ENCODE results near the gene HSPA1A.
A peak's percentile ranks its signal among the peaks of the same experiment; 100 is the strongest.
"Not testable (repeated sequence)": the region's sequence is repeated elsewhere in the genome, so short reads cannot be mapped to it uniquely, and the experiment has no call there.

The HSPA1A gene

DNA sequence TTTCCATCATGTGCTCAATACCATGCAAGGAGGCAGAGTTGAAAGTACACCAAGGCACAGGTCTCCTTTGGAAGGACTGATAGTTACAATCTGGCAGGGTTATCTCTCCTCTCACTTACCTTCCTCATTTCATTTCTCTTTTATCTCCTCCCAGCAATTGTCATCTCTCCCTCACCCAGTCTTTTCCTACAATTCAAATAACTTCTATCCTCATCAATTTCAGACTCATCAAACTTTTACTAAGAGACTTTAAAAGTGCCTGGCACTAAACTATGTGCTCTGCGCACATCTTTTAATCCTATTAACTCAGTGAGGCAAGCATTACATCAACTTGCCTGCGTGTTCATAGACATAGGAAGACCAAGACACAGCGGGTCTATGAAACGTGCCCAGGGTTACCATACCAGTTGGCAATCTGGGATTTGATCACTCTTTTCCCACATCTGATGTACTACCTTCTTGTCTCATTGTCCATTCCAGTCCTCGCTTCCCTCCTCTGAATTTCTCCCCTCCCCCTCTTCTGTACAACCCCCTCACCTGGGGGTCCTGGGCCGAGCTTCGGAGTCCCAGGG, 21.0 kb upstream of the HSPA1A start:
- peaks cover 46% of the 10 kb centered on the region for H3K4me1 Mint-ChIP-seq (ENCODE audit: low read depth)
- H3K27ac Mint-ChIP-seq = peak overlapping the region; percentile 91
- H3K4me3 Mint-ChIP-seq = peak overlapping the region; percentile 88
- H3K36me3 Mint-ChIP-seq = peaks cover 13% of the 10 kb centered on the region
- H3K9me3 Mint-ChIP-seq (ENCODE audit: low read depth) = no peaks in the 10 kb centered on the region
- H3K27me3 Mint-ChIP-seq = no peaks in the 10 kb centered on the region

DNA sequence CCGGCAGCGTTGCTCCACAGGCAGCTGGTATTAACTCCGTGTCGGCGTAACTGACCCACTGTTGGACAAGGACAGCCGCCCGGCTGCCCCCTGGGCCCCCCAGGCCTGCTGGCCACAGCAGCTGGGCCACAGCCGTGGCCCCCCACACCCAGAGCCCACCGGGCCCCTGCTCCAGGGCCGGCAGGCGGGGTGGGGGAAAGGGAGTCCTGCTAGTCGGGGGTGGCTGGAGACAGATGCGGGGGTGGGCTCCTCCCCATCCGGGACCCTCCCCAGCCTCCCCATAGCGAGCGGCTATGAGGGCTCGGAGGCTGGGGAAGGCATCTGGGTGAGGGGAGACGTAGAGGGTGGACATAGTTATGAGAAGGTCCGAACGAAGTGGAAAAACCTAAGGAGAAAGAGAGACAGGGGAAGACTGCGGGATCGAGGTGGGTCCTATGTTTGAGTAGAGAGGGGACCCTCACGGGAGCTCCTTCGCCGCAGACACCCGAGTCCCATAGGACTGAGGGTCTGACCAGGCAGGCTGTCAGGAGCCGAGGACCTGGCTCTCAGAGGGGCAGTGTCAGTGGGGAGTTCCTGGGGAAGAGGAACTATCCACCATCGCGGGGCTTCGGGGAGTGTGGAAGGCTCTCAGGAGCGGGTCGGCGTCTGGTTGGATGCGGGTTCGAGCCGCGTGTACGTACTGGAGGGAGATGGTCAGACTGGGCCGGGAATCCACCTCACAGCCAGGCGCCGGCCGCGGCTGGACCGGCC, 20.3 kb upstream of the HSPA1A start:
- peaks cover 12% of the 10 kb centered on the region for H3K36me3 Mint-ChIP-seq
- H3K27me3 Mint-ChIP-seq = no peaks in the 10 kb centered on the region
- H3K9me3 Mint-ChIP-seq (ENCODE audit: low read depth) = no peaks in the 10 kb centered on the region
- peak overlapping the region; percentile 88 for H3K4me3 Mint-ChIP-seq
- H3K4me1 Mint-ChIP-seq (ENCODE audit: low read depth) = peaks cover 46% of the 10 kb centered on the region
- peak overlapping the region; percentile 99 for H3K27ac Mint-ChIP-seq

DNA sequence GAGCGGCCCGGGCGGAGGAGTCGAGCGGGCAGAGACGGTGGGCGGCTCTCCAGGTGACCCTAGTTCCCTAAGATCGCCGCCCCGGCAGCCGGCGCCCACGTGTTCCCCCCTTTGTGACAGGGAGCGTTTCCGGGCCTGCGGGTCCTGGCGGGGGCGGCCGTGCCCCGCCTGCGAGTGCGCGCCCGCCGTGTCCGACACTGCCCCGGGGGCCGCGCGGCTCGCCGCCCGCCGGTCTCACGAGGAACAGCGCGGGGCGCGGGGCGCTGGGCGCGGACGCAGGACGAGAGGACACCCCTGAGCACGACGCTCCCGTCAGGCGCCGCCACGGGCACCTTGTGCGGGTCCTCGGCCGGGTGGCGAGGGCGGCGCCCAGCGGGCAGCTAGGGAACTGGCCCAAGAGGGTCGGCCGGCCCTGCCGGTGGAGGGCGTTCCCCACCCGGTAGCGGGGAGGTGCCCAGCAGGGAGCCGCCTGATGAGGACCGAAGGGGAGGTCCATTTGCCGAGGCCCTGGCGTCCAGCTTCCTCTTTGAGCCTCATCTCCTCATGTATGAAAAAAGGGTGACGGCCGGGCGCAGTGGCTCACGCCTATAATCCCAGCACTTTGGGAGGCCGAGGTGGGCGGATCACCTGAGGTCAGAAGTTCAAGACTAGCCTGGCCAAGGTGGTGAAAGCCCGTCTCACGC, 19.6 kb upstream of the HSPA1A start, which contains the start of gene VARS1:
Gene VARS1, minus strand, starts transcription at position 137 of the 683 bp plus-strand sequence. CDS start 535 bp downstream, outside the sequence.
- peak within 1 kb of the TSS; percentile 99 for H3K27ac Mint-ChIP-seq
- H3K4me1 Mint-ChIP-seq (ENCODE audit: low read depth) = peaks cover 43% of the 10 kb centered on the region
- H3K4me3 Mint-ChIP-seq = peak within 1 kb of the TSS; percentile 88
- peaks cover 9% of the 10 kb centered on the region for H3K36me3 Mint-ChIP-seq
- no peaks in the 10 kb centered on the region for H3K9me3 Mint-ChIP-seq (ENCODE audit: low read depth)
- H3K27me3 Mint-ChIP-seq = no peaks in the 10 kb centered on the region

DNA sequence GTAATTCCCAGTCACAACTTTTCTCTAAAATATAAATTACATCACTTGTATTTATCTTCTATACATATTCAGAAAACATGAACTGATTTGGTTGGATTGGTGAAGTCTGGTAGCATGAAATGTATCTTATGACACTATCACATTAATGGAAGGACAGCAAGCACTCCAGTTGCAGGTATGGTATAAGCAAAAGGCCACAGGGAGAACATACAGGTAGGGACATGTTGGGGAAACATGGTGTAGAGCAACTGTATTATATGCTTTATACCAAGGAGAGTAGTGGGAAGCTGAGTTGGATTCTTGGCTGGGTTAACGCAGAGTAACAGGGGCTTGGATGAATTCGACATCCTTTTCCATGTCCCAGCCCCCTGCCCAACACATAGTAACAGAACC, 18.4 kb upstream of the HSPA1A start:
- Mint-ChIP-seq H3K4me1 (ENCODE audit: low read depth) (peaks cover 42% of the 10 kb centered on the region), H3K27ac (peak overlapping the region; percentile 75), H3K4me3 (peak overlapping the region; percentile 72), H3K27me3 (no peaks in the 10 kb centered on the region), H3K36me3 (peaks cover 6% of the 10 kb centered on the region), H3K9me3 (ENCODE audit: low read depth) (no peaks in the 10 kb centered on the region)

DNA sequence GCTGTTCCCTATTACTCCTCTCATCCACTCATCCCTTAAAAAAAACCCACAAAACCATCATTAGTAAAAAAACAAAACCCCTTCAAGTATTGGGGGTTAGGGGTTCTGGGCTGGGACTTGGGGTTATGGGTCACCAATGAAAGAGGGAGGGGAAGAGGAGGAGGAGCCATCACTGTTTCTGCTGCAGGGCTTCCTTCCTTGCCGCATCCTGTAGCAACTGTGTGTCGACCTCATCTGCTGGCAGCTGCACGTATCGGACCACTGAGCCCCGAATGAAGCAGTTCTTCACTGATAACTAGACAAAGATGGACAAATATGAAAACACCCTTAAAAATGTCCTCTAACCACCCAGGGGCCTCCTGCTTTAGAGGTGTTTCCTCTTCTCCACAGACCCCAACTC, 17.8 kb upstream of the HSPA1A start:
- Mint-ChIP-seq H3K36me3 (peaks cover 6% of the 10 kb centered on the region), H3K9me3 (ENCODE audit: low read depth) (no peaks in the 10 kb centered on the region), H3K27ac (peak overlapping the region; percentile 83), H3K4me1 (ENCODE audit: low read depth) (peaks cover 37% of the 10 kb centered on the region), H3K27me3 (no peaks in the 10 kb centered on the region), H3K4me3 (peak overlapping the region; percentile 59)

DNA sequence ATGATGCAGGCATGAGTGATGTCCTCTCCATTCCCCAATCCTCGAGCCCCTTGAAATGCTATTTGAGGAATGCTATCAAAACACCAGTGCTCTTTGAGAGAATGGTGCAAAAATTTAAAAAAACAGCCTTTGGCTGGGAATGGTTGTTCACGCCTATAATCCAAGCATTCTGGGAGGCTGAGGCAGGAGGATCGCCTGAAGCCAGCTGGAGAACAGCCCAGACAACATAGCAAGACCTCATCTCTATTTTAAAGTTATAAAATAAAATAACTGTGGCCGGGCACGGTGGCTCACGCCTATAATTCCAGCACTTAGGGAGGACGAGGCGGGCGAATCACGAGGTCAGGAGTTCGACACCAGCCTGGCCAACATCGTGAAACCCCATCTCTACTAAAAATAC, 15.6 kb upstream of the HSPA1A start:
- Mint-ChIP-seq H3K4me3 (no peak overlapping the region), H3K9me3 (ENCODE audit: low read depth) (no peaks in the 10 kb centered on the region), H3K4me1 (ENCODE audit: low read depth) (peaks cover 28% of the 10 kb centered on the region), H3K27me3 (no peaks in the 10 kb centered on the region), H3K27ac (no peak overlapping the region), H3K36me3 (peaks cover 5% of the 10 kb centered on the region)

DNA sequence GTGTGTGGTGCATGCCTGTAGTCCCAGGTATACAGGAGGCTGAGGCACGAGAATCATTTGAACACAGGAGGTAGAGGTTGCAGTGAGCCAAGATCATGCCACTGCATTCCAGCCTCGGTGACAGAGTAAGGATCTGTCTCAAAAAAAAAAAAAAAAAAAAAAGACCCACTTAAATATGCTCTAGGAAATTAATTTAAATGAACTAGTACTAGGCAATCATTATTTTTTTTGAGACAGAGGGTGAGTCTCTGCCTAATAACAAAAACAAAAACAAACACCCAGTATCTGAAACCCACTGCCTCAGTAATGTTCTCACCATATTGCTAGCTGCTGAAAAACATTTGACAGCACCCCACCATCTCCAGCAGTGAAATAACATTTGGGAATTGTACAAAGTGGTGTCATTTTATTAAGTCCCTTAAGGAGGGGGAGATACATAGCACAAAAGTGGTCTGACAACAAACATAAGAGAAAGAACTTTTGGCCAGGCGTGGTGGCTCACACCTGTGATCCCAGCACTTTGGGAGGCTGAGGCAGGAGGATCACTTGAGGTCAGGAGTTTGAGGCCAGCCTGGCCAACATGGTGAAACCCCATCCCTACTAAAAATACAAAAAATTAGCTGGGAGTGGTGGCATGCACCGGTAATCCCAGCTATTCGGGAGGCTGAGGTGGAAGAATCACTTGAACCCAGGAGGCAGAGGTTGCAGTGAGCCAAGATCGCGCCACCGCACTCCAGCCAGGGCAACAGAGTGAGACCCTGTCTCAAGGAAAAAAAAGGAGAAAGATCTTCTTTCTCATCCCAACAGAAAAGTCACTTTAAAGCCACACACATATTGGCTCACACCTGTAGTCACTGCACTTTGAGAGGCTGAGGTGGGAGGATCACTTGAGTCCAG, 14.1 kb upstream of the HSPA1A start:
- not testable (repeated sequence) for H3K4me3 Mint-ChIP-seq; H3K27me3 Mint-ChIP-seq; H3K9me3 Mint-ChIP-seq (ENCODE audit: low read depth); H3K27ac Mint-ChIP-seq; H3K36me3 Mint-ChIP-seq
- H3K4me1 Mint-ChIP-seq (ENCODE audit: low read depth) = peaks cover 32% of the 10 kb centered on the region

DNA sequence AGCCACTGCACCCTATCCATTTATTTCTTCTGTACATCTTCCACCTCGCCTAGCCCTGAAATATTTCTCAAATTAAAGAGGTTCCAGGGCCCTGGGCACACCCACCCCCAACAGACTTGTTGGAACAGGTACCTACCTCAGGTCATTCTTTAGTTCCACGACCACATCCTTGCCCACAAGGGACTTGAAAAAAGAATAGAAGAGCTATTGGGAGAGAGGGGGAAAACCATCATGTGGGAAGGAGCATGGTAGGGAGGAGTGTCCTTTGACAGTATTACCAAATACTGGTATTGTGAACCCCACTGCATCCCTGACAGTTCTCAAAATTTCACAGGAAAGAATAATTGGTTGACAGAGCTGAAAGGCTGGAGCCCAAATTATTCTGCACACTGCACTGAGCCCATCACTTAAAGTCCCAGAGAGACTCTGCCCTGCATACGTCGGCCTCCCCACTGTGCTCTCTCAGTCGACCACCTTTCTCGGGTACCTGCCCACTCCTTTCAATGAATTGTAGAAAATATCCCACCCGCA, 9.3 kb upstream of the HSPA1A start:
- Mint-ChIP-seq H3K4me1 (ENCODE audit: low read depth) (peaks cover 17% of the 10 kb centered on the region), H3K27me3 (no peaks in the 10 kb centered on the region), H3K9me3 (ENCODE audit: low read depth) (no peaks in the 10 kb centered on the region), H3K4me3 (peak overlapping the region; percentile 96), H3K36me3 (peaks cover 6% of the 10 kb centered on the region), H3K27ac (peak overlapping the region; percentile 97)

DNA sequence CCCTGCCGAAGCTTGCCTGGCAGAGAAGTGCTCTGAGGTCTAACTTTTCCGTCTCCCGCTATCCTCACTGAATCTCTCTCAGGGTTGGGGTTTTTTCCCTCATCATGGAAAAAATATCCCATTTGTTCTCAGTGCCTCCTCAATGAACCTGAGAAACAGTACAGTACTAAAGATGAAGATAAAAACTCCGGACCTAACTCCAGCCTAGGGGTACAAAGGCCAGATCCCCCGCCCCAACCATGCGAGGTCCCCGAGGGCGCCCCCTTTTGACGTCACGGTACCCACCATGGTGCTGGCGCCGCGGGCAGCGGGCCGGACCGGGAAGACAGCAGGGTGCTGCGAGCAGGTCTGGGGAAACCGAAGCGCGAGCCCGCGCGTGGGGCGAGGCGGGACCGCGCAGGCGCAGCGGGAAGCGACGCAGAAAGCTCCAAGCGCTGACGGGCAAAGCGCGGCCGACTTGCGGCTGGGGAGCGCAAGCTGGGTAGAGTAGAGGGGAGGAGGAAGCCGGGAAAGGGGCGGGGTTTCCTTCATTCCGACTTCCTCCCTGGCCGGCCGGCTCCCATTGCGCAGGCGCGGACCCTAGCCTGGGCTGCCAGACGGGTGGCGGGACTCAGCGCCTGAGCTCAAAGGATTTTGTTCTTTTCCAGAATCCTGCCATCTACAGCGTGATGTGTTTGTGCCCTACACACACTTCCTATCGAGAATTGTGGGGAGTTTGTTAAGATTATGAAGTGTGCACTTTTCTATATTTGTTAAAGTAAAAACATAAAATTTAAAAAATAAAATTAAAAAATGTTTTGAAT, 8.7 kb upstream of the HSPA1A start, which contains the start of gene LSM2:
Gene LSM2, minus strand, starts transcription at position 497 of the 803 bp plus-strand sequence. Its CDS starts 209 bp downstream, at position 288.
- peak within 1 kb of the TSS; percentile 97 for H3K27ac Mint-ChIP-seq
- H3K27me3 Mint-ChIP-seq = no peaks in the 10 kb centered on the region
- peak within 1 kb of the TSS; percentile 96 for H3K4me3 Mint-ChIP-seq
- peaks cover 15% of the 10 kb centered on the region for H3K4me1 Mint-ChIP-seq (ENCODE audit: low read depth)
- H3K36me3 Mint-ChIP-seq = peaks cover 6% of the 10 kb centered on the region
- H3K9me3 Mint-ChIP-seq (ENCODE audit: low read depth) = no peaks in the 10 kb centered on the region

DNA sequence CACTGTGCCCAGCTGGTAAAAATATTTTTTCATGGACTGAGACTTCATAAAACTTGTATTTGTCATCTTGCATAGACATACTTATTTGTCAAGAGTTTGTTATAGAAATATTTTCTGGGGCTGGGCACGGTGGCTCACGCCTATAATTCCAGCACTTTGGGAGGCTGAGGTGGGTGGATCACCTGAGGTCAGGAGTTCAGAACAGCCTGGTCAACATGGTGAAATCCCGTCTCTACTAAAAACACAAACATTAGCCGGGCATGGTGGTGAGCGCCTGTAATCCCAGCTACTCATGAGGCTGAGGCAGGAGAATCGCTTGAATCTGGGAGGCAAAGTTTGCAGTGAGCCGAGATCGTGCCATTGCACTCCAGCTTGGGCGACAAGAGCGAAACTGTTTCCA, 6.7 kb upstream of the HSPA1A start:
- not testable (repeated sequence) for H3K9me3 Mint-ChIP-seq (ENCODE audit: low read depth); H3K27ac Mint-ChIP-seq; H3K27me3 Mint-ChIP-seq; H3K4me3 Mint-ChIP-seq; H3K36me3 Mint-ChIP-seq
- H3K4me1 Mint-ChIP-seq (ENCODE audit: low read depth) = peaks cover 21% of the 10 kb centered on the region

DNA sequence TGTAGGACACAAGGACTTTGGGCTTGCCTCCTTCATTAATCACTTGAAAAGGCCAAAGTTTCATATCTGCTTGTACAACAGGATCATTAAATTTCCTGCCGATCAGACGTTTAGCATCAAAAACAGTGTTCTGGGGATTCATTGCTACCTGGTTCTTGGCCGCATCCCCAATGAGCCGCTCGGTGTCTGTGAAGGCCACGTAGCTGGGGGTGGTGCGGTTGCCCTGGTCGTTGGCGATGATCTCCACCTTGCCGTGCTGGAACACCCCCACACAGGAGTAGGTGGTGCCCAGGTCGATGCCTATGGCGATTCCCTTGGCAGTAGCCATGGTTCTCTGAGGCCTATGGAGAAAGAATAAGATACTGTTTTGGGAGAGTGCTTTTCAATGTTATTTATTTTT, 3.7 kb upstream of the HSPA1A start:
- H3K36me3 Mint-ChIP-seq = peaks cover 4% of the 10 kb centered on the region
- no peak overlapping the region for H3K4me3 Mint-ChIP-seq
- no peaks in the 10 kb centered on the region for H3K9me3 Mint-ChIP-seq (ENCODE audit: low read depth)
- no peaks in the 10 kb centered on the region for H3K27me3 Mint-ChIP-seq
- peaks cover 24% of the 10 kb centered on the region for H3K4me1 Mint-ChIP-seq (ENCODE audit: low read depth)
- no peak overlapping the region for H3K27ac Mint-ChIP-seq

DNA sequence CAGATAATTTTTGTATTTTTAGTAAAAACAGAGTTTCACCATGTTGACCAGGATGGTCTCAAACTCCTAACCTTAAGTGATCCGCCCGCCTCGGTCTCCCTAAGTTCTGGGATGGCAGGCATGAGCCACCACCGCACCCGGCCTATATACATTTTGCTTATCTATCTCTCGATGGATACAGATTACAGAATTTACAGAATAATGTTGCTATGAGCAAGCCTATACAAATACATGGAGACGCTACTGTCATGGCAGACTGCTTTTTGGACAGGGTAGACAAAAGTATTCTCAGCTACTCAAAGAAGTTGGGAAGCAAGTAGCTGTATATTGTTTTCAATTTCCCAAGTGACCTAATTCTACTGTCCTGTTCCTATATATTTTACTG, 1.9 kb upstream of the HSPA1A start:
- peaks cover 4% of the 10 kb centered on the region for H3K36me3 Mint-ChIP-seq
- peak overlapping the region; percentile 68 for H3K4me3 Mint-ChIP-seq
- H3K9me3 Mint-ChIP-seq (ENCODE audit: low read depth) = no peaks in the 10 kb centered on the region

DNA sequence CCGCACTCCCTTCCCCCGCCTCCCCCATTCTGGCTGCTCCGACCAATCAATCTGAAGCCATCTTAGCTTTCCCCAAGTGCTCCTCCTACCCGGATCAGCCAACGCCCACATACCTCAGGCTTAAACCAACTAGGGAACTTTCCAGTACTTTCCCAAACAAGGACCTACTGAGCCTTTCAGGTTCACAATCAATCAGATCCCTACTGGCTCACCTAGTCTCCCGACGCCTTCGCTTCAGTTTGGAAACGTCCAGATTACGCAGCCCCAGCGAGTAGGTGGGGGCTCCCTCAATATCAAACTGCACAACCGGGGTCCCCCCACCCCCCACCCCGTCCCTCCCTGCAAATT, 692 bp upstream of the HSPA1A start:
- Mint-ChIP-seq H3K27me3 (no peaks in the 10 kb centered on the region), H3K36me3 (peaks cover 4% of the 10 kb centered on the region), H3K9me3 (ENCODE audit: low read depth) (no peaks in the 10 kb centered on the region), H3K27ac (peak overlapping the region; percentile 89), H3K4me1 (ENCODE audit: low read depth) (peaks cover 35% of the 10 kb centered on the region), H3K4me3 (peak overlapping the region; percentile 91)

More for the DNA sequence above, 1.9 kb upstream of the HSPA1A start:
- Mint-ChIP-seq H3K27ac (no peak overlapping the region), H3K27me3 (no peaks in the 10 kb centered on the region), H3K4me1 (ENCODE audit: low read depth) (peaks cover 32% of the 10 kb centered on the region)

Data from activated naive CD8-positive, alpha-beta T cell (primary cell).